MCF 10A (cell line): ENCODE results near the gene CHIT1. TPM values are rescaled to one million over a fixed set of nuclear protein-coding genes. Genes with fewer than 3 reads are reported as not detected.

ENCODE experiments used
- BruUV-seq: library from RNA; stranded (reverse); fragments of 400-500 nt; replicated peaks from 2 replicates; lab custom pipeline; 2021; lab: Mats Ljungman, UMichigan
- CTCF ChIA-PET: fragments of 300-600 bp; sonication (Branson Sonifier 250); formaldehyde crosslinking; extraction: SDS; loops from one replicate; lab custom pipeline; 2021; ENCODE audit warnings: antibody characterized with exemption, inconsistent platforms; lab: Yijun Ruan, JAX
- POLR2A ChIA-PET: fragments of 300-600, 350-650 bp; sonication (Branson Sonifier 250); formaldehyde crosslinking; extraction: SDS; loops from one replicate; lab custom pipeline; 2020; ENCODE audit warnings: antibody characterized with exemption, inconsistent platforms; lab: Yijun Ruan, JAX
- DNase-seq: peaks from one replicate; pipeline ENCODE4 v3.0.0-alpha.2; 2018; ENCODE audit not compliant: unreplicated experiment
- H3K27ac Mint-ChIP-seq: one replicate; pipeline ENCODE4 v1.8.0; 2022; ENCODE audit warnings: mild to moderate bottlenecking, low read depth, mixed read lengths; ENCODE audit not compliant: unreplicated experiment
- H3K27me3 Mint-ChIP-seq: one replicate; pipeline ENCODE4 v1.8.0; 2022; ENCODE audit warnings: mixed read lengths; ENCODE audit not compliant: insufficient read depth, unreplicated experiment
- H3K36me3 Mint-ChIP-seq: one replicate; pipeline ENCODE4 v1.8.0; 2022; ENCODE audit warnings: mild to moderate bottlenecking, moderate library complexity, mixed read lengths; ENCODE audit not compliant: insufficient read depth, unreplicated experiment
- H3K4me1 Mint-ChIP-seq: one replicate; pipeline ENCODE4 v1.8.0; 2022; ENCODE audit warnings: mixed read lengths; ENCODE audit not compliant: insufficient read depth, unreplicated experiment
- H3K4me3 Mint-ChIP-seq: one replicate; pipeline ENCODE4 v1.8.0; 2022; ENCODE audit warnings: mild to moderate bottlenecking, moderate library complexity, mixed read lengths; ENCODE audit not compliant: unreplicated experiment
- H3K9me3 Mint-ChIP-seq: one replicate; pipeline ENCODE4 v1.8.0; 2022; ENCODE audit warnings: mixed read lengths; ENCODE audit not compliant: unreplicated experiment
- intact Hi-C: fragments of 100-400 bp; cut with micrococcal nuclease; formaldehyde crosslinking; loops from 2 replicates; pipeline ENCODE4 v1.14.1; 2022
- total RNA-seq: library from RNA; stranded (reverse); gene quantifications from 2 replicates; pipeline ENCODE4 v1.2.3, GENCODE V29; 2022
- TF ChIP-seq, protein P1 (sequence below): fragments of 200-600 bp; IDR thresholded peaks from one replicate; pipeline ENCODE4 v1.8.0; 2022; ENCODE audit warnings: antibody characterized with exemption, mild to moderate bottlenecking; ENCODE audit not compliant: unreplicated experiment

CHIT1 gene
- total RNA-seq, 1 experiment from 2014 or later, result not detected

GRCh38 chr1:203176273-203177035, 53.0 kb downstream of the CHIT1 start:
- H3K36me3 Mint-ChIP-seq, result no peaks in the 10 kb centered on the region
- DNase-seq, result no peak
- no peak overlapping the region for H3K27ac Mint-ChIP-seq
- ChIA-PET POLR2A (interaction anchor here (0.5 to 0.8 kb wide), 2 partner anchors 10 to 1231 kb away, joined by 3 read pairs; partner anchors contain the start of gene CHI3L1), CTCF (interaction anchor here (0.6 to 15.6 kb wide), 15 partner anchors 9 to 142 kb away, joined by 3 to 334 read pairs (median 5); partner anchors contain the start of gene ADORA1)
- H3K4me1 Mint-ChIP-seq, result no peaks in the 10 kb centered on the region
- H3K27me3 Mint-ChIP-seq, result peaks cover 18% of the 10 kb centered on the region
- H3K9me3 Mint-ChIP-seq, result no peaks in the 10 kb centered on the region
- BruUV-seq, result no TSS peak
- TF ChIP-seq, protein P1, sequence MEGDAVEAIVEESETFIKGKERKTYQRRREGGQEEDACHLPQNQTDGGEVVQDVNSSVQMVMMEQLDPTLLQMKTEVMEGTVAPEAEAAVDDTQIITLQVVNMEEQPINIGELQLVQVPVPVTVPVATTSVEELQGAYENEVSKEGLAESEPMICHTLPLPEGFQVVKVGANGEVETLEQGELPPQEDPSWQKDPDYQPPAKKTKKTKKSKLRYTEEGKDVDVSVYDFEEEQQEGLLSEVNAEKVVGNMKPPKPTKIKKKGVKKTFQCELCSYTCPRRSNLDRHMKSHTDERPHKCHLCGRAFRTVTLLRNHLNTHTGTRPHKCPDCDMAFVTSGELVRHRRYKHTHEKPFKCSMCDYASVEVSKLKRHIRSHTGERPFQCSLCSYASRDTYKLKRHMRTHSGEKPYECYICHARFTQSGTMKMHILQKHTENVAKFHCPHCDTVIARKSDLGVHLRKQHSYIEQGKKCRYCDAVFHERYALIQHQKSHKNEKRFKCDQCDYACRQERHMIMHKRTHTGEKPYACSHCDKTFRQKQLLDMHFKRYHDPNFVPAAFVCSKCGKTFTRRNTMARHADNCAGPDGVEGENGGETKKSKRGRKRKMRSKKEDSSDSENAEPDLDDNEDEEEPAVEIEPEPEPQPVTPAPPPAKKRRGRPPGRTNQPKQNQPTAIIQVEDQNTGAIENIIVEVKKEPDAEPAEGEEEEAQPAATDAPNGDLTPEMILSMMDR, result no peak
- no peak overlapping the region for H3K4me3 Mint-ChIP-seq
- intact Hi-C loops, result no loop called here

DNA sequence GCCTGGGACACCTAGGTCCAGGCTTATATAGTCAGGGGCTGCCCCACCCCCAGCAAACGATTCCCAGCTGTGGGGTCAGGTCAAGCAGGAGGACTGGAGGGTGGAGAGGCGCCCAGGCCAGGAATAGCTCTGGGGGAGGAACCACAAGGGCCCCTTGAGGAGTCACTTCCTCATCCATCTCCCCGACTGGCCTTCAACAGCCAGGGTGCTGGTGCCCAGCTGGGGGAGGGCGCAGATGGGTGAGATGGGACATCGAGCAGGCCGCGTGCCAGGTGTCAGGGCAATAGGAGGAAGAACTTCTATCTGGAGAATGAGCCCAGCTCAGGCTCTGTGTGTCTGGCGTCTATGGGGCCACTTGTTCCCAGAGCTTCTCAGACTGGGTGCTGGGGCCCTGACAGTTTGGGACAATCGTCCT, 53.6 kb downstream of the CHIT1 start:
- POLR2A ChIA-PET, result interaction anchor here (0.5 kb wide), 1 partner anchor 1231 kb away, joined by 3 read pairs; no protein-coding TSS in a partner anchor
- Mint-ChIP-seq H3K4me3 (no peak overlapping the region), H3K9me3 (no peaks in the 10 kb centered on the region), H3K27ac (no peak overlapping the region), H3K4me1 (no peaks in the 10 kb centered on the region), H3K27me3 (peaks cover 18% of the 10 kb centered on the region), H3K36me3 (no peaks in the 10 kb centered on the region)
- intact Hi-C loops, result no loop called here
- TF ChIP-seq, protein P1, result no peak
- CTCF ChIA-PET, result interaction anchor here (0.6 to 15.6 kb wide), 16 partner anchors 15 to 142 kb away, joined by 3 to 334 read pairs (median 4); partner anchors contain the start of gene ADORA1
- DNase-seq, result no peak
- no TSS peak for BruUV-seq

DNA sequence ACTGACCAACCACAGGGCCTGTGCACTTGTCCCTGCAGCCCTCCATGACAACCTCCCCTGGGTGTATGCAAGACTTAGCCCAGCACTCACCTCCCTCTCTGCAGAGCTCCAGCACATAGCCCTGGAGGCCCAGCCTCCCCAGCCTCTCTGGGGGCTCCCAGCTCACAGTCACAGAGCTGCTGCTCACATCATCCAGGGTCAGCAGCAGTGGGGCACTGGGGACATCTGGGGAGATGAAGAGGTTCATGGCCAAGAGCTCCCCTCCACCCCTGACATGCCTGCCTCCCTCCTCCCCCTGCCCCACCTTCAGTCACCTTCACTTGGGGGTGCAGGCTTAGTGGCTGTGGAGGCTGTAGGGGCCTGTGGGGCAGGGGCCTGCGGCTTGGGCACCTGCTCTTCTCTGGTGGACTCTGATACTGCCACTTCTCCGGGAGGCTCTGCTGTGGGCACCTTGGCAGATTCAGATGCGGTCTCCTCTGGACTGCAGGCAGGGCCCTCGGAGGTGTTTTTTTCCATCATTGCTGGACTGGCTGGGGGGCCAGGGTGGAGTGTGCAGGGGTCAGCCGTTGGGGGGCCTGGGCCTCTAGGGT, 54.1 kb downstream of the CHIT1 start, which contains the start of gene MYBPH:
TSS of gene MYBPH (minus strand) at position 590 of the 590 bp plus-strand sequence. CDS start at position 519, 71 bp downstream.
- Mint-ChIP-seq H3K36me3 (no peaks in the 10 kb centered on the region), H3K9me3 (no peaks in the 10 kb centered on the region), H3K4me3 (no peak within 1 kb of the TSS), H3K27me3 (peaks cover 18% of the 10 kb centered on the region), H3K27ac (no peak within 1 kb of the TSS), H3K4me1 (no peaks in the 10 kb centered on the region)
- intact Hi-C loops, result no loop called here
- no peak for DNase-seq
- ChIA-PET POLR2A (no interaction called here), CTCF (interaction anchor here (0.6 to 15.6 kb wide), 14 partner anchors 11 to 318 kb away, joined by 3 to 334 read pairs (median 6); partner anchors contain the start of genes ADORA1 and CHI3L1)
- BruUV-seq, result no TSS peak
- TF ChIP-seq, protein P1, result no peak
